ENCODE results near the gene STRIP2. TPM values are rescaled to one million over a fixed set of nuclear protein-coding genes. Genes with fewer than 3 reads are reported as not detected.

The STRIP2 gene
- total RNA-seq, result 1 to 10 TPM in 2 of 3 donors, under 1 TPM in 1; under 0.01 to 1.9 (median 1.8) TPM

- Histone ChIP-seq H3K27ac (peak within 1 kb of the TSS; percentile 9 to 45), H3K9me3 (no peaks in the 10 kb centered on the region)
Observed at GRCh38 chr7:129433847-129434674, at the start of gene STRIP2. TSS of gene STRIP2 (plus strand) at chr7:129434432. CDS start at chr7:129434473, 41 bp downstream.

GRCh38 chr7:129385116-129385515, 49.1 kb upstream of the STRIP2 start:
- no peaks in the 10 kb centered on the region for H3K4me1 ChIP-seq
- DNase-seq (ENCODE audit: low spot score in 2 of 2), result no peak
- TF ChIP-seq POLR2A (IDR thresholded peaks at IDR 0.05) (no peak), POLR2AphosphoS5 (IDR thresholded peaks at IDR 0.05) (no peak)
- H3K36me3 ChIP-seq, result no peaks in the 10 kb centered on the region
- H3K4me3 ChIP-seq, result no peak overlapping the region
- H3K27me3 ChIP-seq, result no peaks in the 10 kb centered on the region
- no peak overlapping the region for H3K27ac ChIP-seq
- intact Hi-C loops (cut with DNase I; ENCODE audit: low total_unique reads), result no loop called here
- no peaks in the 10 kb centered on the region for H3K9me3 ChIP-seq

More at GRCh38 chr7:129433847-129434674, at the start of gene STRIP2:
- Histone ChIP-seq H3K4me3 (peak within 1 kb of the TSS; percentile 51 to 79 (median 75)), H3K27me3 (no peaks in the 10 kb centered on the region), H3K4me1 (peaks cover 0 to 3% of the 10 kb centered on the region in 2 donors), H3K36me3 (no peaks in the 10 kb centered on the region)
- DNase-seq (ENCODE audit: low spot score in 2 of 2), result peak; percentile 76 to 83
- TF ChIP-seq POLR2AphosphoS5 (IDR thresholded peaks at IDR 0.05) (no peak), POLR2A (IDR thresholded peaks at IDR 0.05) (no peak), CTCF (IDR thresholded peaks at IDR 0.05) (peak in 2 of 3 donors; percentile 12 to 33)
- intact Hi-C loops (cut with DNase I; ENCODE audit: low total_unique reads), result no loop called here

- Histone ChIP-seq H3K36me3 (no peaks in the 10 kb centered on the region), H3K4me1 (no peaks in the 10 kb centered on the region), H3K27me3 (no peaks in the 10 kb centered on the region), H3K9me3 (no peaks in the 10 kb centered on the region), H3K4me3 (no peak overlapping the region), H3K27ac (no peak overlapping the region)
- intact Hi-C loops (cut with DNase I; ENCODE audit: low total_unique reads), result no loop called here
- TF ChIP-seq POLR2AphosphoS5 (IDR thresholded peaks at IDR 0.05) (no peak), POLR2A (IDR thresholded peaks at IDR 0.05) (no peak), CTCF (IDR thresholded peaks at IDR 0.05) (no peak)
- DNase-seq (ENCODE audit: low spot score in 2 of 2), result no peak
Observed at GRCh38 chr7:129385598-129385997, 48.6 kb upstream of the STRIP2 start.

GRCh38 chr7:129386506-129386905, 47.7 kb upstream of the STRIP2 start:
- no peak for DNase-seq (ENCODE audit: low spot score in 2 of 2)
- Histone ChIP-seq H3K4me1 (no peaks in the 10 kb centered on the region), H3K27ac (no peak overlapping the region), H3K4me3 (no peak overlapping the region), H3K9me3 (no peaks in the 10 kb centered on the region), H3K27me3 (no peaks in the 10 kb centered on the region), H3K36me3 (no peaks in the 10 kb centered on the region)
- no peak for TF ChIP-seq POLR2AphosphoS5 (IDR thresholded peaks at IDR 0.05)
- no peak for TF ChIP-seq CTCF (IDR thresholded peaks at IDR 0.05)
- intact Hi-C loops (cut with DNase I; ENCODE audit: low total_unique reads), result no loop called here

GRCh38 chr7:129387537-129387936, 46.7 kb upstream of the STRIP2 start:
- Histone ChIP-seq H3K9me3 (no peaks in the 10 kb centered on the region), H3K27ac (no peak overlapping the region), H3K4me1 (no peaks in the 10 kb centered on the region), H3K27me3 (no peaks in the 10 kb centered on the region), H3K36me3 (no peaks in the 10 kb centered on the region), H3K4me3 (no peak overlapping the region)
- DNase-seq (ENCODE audit: low spot score in 2 of 2), result no peak
- TF ChIP-seq CTCF (IDR thresholded peaks at IDR 0.05) (no peak), POLR2AphosphoS5 (IDR thresholded peaks at IDR 0.05) (no peak), POLR2A (IDR thresholded peaks at IDR 0.05) (no peak)
- intact Hi-C loops (cut with DNase I; ENCODE audit: low total_unique reads), result no loop called here

All from breast epithelium (tissue), 4 donors.